ENCODE data around the gene ENTHD1. TPM values are rescaled to one million over a fixed set of nuclear protein-coding genes. Genes with fewer than 3 reads are reported as not detected.

Gene ENTHD1
- polyA plus RNA-seq, 1 donor from 2014 or later = 0.23 TPM

Other genes starting within 250 kb of the ENTHD1 start
- gene GRAP2, start 7.3 kb upstream of the ENTHD1 start, polyA plus RNA-seq = 11.8 TPM
- gene TMA7B, start 66.6 kb upstream of the ENTHD1 start, polyA plus RNA-seq = 0.78 TPM
- gene FAM83F, start 101.2 kb upstream of the ENTHD1 start, polyA plus RNA-seq = not detected